ENCODE results near the gene LAMA5. TPM values are rescaled to one million over a fixed set of nuclear protein-coding genes. Genes with fewer than 3 reads are reported as not detected.

LAMA5 gene
- total RNA-seq, 1 experiment from 2014 or later, result 1,050 TPM

DNA sequence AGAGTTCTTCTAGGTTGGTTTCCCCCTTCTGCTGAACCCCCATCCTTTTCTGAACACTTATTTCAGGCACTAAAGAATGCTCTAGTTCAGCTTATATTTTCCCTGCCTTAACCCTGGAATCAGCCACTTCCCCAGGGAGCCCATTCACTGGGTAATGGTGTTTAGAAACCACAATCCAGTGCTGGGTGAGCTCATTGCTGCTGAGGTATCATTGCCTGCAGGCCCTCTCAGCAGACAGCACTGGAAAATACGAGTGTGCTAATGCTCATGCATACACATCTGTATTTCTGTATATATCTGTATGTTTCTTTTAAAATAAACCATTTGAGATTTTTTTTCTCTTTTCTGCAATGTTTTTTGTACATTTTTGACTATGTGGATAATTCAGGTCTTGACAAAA, 101.7 kb downstream of the LAMA5 start:
- H3K9me3 Mint-ChIP-seq (ENCODE audit: unreplicated experiment), result no peaks in the 10 kb centered on the region
- no peak for DNase-seq
- ChIA-PET CTCF (no interaction called here), POLR2A (no interaction called here)
- TF ChIP-seq, protein P1, sequence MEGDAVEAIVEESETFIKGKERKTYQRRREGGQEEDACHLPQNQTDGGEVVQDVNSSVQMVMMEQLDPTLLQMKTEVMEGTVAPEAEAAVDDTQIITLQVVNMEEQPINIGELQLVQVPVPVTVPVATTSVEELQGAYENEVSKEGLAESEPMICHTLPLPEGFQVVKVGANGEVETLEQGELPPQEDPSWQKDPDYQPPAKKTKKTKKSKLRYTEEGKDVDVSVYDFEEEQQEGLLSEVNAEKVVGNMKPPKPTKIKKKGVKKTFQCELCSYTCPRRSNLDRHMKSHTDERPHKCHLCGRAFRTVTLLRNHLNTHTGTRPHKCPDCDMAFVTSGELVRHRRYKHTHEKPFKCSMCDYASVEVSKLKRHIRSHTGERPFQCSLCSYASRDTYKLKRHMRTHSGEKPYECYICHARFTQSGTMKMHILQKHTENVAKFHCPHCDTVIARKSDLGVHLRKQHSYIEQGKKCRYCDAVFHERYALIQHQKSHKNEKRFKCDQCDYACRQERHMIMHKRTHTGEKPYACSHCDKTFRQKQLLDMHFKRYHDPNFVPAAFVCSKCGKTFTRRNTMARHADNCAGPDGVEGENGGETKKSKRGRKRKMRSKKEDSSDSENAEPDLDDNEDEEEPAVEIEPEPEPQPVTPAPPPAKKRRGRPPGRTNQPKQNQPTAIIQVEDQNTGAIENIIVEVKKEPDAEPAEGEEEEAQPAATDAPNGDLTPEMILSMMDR (IDR thresholded peaks at IDR 0.05; ENCODE audit: insufficient read depth in 1 of 2, low read depth in 1 of 2, low read length in 1 of 2, severe bottlenecking in 1 of 2, unreplicated experiment in 1 of 2), result no peak
- H3K4me3 Mint-ChIP-seq (ENCODE audit: unreplicated experiment), result no peak overlapping the region
- H3K36me3 Mint-ChIP-seq (ENCODE audit: insufficient read depth, unreplicated experiment), result peaks cover 84% of the 10 kb centered on the region
- Histone ChIP-seq H3K4me1 (no peaks in the 10 kb centered on the region), H3K9me3 (no peaks in the 10 kb centered on the region), H3K36me3 (ENCODE audit: control insufficient read depth, insufficient read depth, low read length) (peaks cover 13% of the 10 kb centered on the region), H3K4me3 (ENCODE audit: low read depth, low read length) (no peak overlapping the region), H3K27me3 (replicated peaks; ENCODE audit: control insufficient read depth, insufficient read depth, low read length) (no peaks in the 10 kb centered on the region)
- no TSS peak for BruUV-seq (replicated peaks)
- intact Hi-C loops (cut with micrococcal nuclease; ENCODE audit: unreplicated experiment), result no loop called here
- H3K27me3 Mint-ChIP-seq (ENCODE audit: insufficient read depth, unreplicated experiment), result no peaks in the 10 kb centered on the region
- H3K4me1 Mint-ChIP-seq (ENCODE audit: low read depth, unreplicated experiment), result peaks cover 8% of the 10 kb centered on the region
- H3K27ac Mint-ChIP-seq (ENCODE audit: unreplicated experiment), result no peak overlapping the region

DNA sequence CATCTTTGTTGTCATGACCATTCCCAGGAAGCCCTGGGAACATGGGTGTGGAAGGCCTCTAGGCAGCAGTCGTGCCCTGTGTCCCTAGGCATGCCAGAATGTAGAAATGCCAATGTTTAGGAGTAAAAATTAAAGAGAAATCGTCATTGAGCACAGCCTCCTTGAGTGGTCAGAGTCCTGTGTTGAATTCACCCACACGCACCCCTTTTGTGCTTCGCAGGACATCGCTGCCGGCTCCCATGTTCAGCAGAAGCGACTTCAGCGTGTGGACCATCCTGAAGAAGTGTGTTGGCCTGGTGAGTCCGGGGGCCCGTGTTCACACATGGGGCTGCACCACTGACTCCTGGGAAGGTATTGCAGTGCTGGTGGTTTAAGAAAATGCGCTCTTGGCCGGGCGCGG, 103.7 kb downstream of the LAMA5 start:
- Histone ChIP-seq H3K4me3 (ENCODE audit: low read depth, low read length) (no peak overlapping the region), H3K36me3 (ENCODE audit: control insufficient read depth, insufficient read depth, low read length) (peaks cover 11% of the 10 kb centered on the region), H3K4me1 (no peaks in the 10 kb centered on the region), H3K9me3 (no peaks in the 10 kb centered on the region), H3K27me3 (replicated peaks; ENCODE audit: control insufficient read depth, insufficient read depth, low read length) (no peaks in the 10 kb centered on the region)
- peaks cover 92% of the 10 kb centered on the region for H3K36me3 Mint-ChIP-seq (ENCODE audit: insufficient read depth, unreplicated experiment)
- no peak overlapping the region for H3K27ac Mint-ChIP-seq (ENCODE audit: unreplicated experiment)
- H3K27me3 Mint-ChIP-seq (ENCODE audit: insufficient read depth, unreplicated experiment), result no peaks in the 10 kb centered on the region
- no TSS peak for BruUV-seq (replicated peaks)
- ChIA-PET POLR2A (no interaction called here), CTCF (no interaction called here)
- intact Hi-C loops (cut with micrococcal nuclease; ENCODE audit: unreplicated experiment), result no loop called here
- no peaks in the 10 kb centered on the region for H3K4me1 Mint-ChIP-seq (ENCODE audit: low read depth, unreplicated experiment)
- H3K4me3 Mint-ChIP-seq (ENCODE audit: unreplicated experiment), result no peak overlapping the region
- TF ChIP-seq, protein P1 (IDR thresholded peaks at IDR 0.05; ENCODE audit: insufficient read depth in 1 of 2, low read depth in 1 of 2, low read length in 1 of 2, severe bottlenecking in 1 of 2, unreplicated experiment in 1 of 2), result no peak
- no peak for DNase-seq
- H3K9me3 Mint-ChIP-seq (ENCODE audit: unreplicated experiment), result no peaks in the 10 kb centered on the region

DNA sequence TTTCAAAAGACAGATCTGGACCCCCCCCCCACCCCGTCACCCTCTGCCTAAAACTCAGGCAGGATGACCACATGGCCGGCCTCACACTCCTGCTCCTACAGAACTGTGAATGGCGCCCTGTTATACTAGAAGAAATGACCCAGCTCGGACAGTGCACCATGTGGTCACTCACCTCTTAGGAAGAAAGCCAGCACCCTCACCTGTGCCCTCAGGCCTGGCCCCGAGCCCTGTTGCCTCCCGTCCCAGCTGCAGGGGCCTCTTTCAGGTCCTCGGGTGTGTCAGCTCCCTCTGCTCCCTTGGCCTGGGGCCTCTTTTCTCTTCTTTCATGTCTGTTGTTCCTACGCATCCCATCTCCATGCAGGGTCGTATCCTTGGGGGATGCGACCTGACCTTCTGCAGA, 105.0 kb downstream of the LAMA5 start:
- no peak overlapping the region for H3K4me3 Mint-ChIP-seq (ENCODE audit: unreplicated experiment)
- TF ChIP-seq, protein P1 (IDR thresholded peaks at IDR 0.05; ENCODE audit: insufficient read depth in 1 of 2, low read depth in 1 of 2, low read length in 1 of 2, severe bottlenecking in 1 of 2, unreplicated experiment in 1 of 2), result no peak
- CTCF ChIA-PET, result no interaction called here
- peaks cover 11% of the 10 kb centered on the region for H3K36me3 ChIP-seq (ENCODE audit: control insufficient read depth, insufficient read depth, low read length)
- H3K9me3 Mint-ChIP-seq (ENCODE audit: unreplicated experiment), result no peaks in the 10 kb centered on the region
- no peak for DNase-seq
- POLR2A ChIA-PET, result no interaction called here
- no peak overlapping the region for H3K27ac Mint-ChIP-seq (ENCODE audit: unreplicated experiment)
- BruUV-seq (replicated peaks), result no TSS peak
- no peak overlapping the region for H3K4me3 ChIP-seq (ENCODE audit: low read depth, low read length)
- no peaks in the 10 kb centered on the region for H3K9me3 ChIP-seq
- no peaks in the 10 kb centered on the region for H3K27me3 Mint-ChIP-seq (ENCODE audit: insufficient read depth, unreplicated experiment)
- peaks cover 99% of the 10 kb centered on the region for H3K36me3 Mint-ChIP-seq (ENCODE audit: insufficient read depth, unreplicated experiment)
- intact Hi-C loops (cut with micrococcal nuclease; ENCODE audit: unreplicated experiment), result no loop called here
- H3K4me1 Mint-ChIP-seq (ENCODE audit: low read depth, unreplicated experiment), result no peaks in the 10 kb centered on the region
- H3K4me1 ChIP-seq, result no peaks in the 10 kb centered on the region
- no peaks in the 10 kb centered on the region for H3K27me3 ChIP-seq (replicated peaks; ENCODE audit: control insufficient read depth, insufficient read depth, low read length)

Data from Caco-2 (cell line).